DND-41 (cell line): ENCODE results near the gene TTC23.

Experiments used
- ATAC-seq: fragments of 200-7000 bp; cut with Tn5 transposase; 3 replicates; pipeline ENCODE4 v1.9.1; 2021; ENCODE audit warnings: low read depth; ENCODE audit not compliant: insufficient read depth
- DNase-seq: peaks from one replicate; pipeline ENCODE4 v3.0.0-alpha.2; 2020
- H2AFZ ChIP-seq: 2 replicates; pipeline ENCODE4 v1.6.0; 2012; ENCODE audit warnings: low read depth, low read length
- H3K27ac ChIP-seq: 2 replicates; pipeline ENCODE4 v1.5.1; 2012; ENCODE audit warnings: low read length, inconsistent platforms
- H3K27me3 ChIP-seq: fragments of 200-600 bp; sonication (generic); 2 replicates; pipeline ENCODE4 v1.6.0; 2012; ENCODE audit warnings: low read length, mild to moderate bottlenecking, inconsistent platforms; ENCODE audit not compliant: insufficient read depth, poor library complexity
- H3K36me3 ChIP-seq: 2 replicates; pipeline ENCODE4 v1.5.1; 2012; ENCODE audit warnings: low read length, inconsistent platforms; ENCODE audit not compliant: insufficient read depth
- H3K4me1 ChIP-seq: 2 replicates; pipeline ENCODE4 v1.5.1; 2012; ENCODE audit warnings: mild to moderate bottlenecking, low read length; ENCODE audit not compliant: insufficient read depth
- H3K4me2 ChIP-seq: 2 replicates; pipeline ENCODE4 v1.6.0; 2012; ENCODE audit warnings: mild to moderate bottlenecking, moderate library complexity, low read length, inconsistent platforms; ENCODE audit not compliant: insufficient read depth
- H3K4me3 ChIP-seq, 2 experiments: fragments of 200-600 bp in 1 of 2; shearing (Covaris generic) in 1 of 2; 2 replicates each; pipeline ENCODE4 v1.5.1; 2012 to 2016; ENCODE audit warnings: inconsistent platforms in 2 of 2, low read length in 2 of 2, mild to moderate bottlenecking in 2 of 2, low read depth in 1 of 2, moderate library complexity in 1 of 2
- H3K79me2 ChIP-seq: 2 replicates; pipeline ENCODE4 v1.6.0; 2012; ENCODE audit warnings: low read length, inconsistent platforms; ENCODE audit not compliant: insufficient read depth
- H3K9ac ChIP-seq: 2 replicates; pipeline ENCODE4 v1.6.0; 2012; ENCODE audit warnings: low read depth, mild to moderate bottlenecking, inconsistent platforms, low read length, moderate library complexity
- H3K9me3 ChIP-seq: 2 replicates; pipeline ENCODE4 v1.5.1; 2012; ENCODE audit warnings: low read length, moderate library complexity, mild to moderate bottlenecking, inconsistent platforms; ENCODE audit not compliant: insufficient read depth, severe bottlenecking
- H4K20me1 ChIP-seq: 2 replicates; pipeline ENCODE4 v1.6.0; 2012; ENCODE audit warnings: low read length; ENCODE audit not compliant: insufficient read depth
- CTCF ChIP-seq: IDR thresholded peaks from 2 replicates; pipeline ENCODE4 v1.5.1; 2012; ENCODE audit warnings: borderline replicate concordance, low read length, moderate library complexity, mild to moderate bottlenecking; ENCODE audit not compliant: poor library complexity, severe bottlenecking; ENCODE audit errors: extremely low read depth
- EZH2 ChIP-seq: IDR thresholded peaks from 3 replicates; pipeline ENCODE4 v1.6.1; 2012; ENCODE audit warnings: borderline replicate concordance, low read depth, mild to moderate bottlenecking, moderate library complexity, low read length, inconsistent platforms; ENCODE audit not compliant: severe bottlenecking

TTC23 gene

DNA sequence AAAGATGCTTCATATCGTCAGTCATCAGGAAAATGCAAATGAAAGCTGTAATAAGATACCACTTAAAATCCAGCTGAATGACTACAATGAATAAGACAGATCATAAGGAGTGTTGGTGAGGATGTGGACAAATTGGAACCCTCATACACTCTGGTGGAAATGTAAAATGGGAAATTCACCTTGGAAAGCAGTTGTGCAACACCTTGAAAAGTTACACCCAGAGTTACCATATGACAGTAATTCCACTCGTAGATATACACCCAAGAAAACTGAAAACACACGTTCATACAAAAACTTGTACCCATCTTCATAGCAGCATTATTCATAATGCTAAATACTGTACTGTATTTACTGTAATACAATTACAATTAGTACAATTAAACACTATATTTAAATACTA, 2.3 kb downstream of the TTC23 start:
- Histone ChIP-seq H2AFZ (0 out of 2 replicates have a peak overlapping the region, but pooled peaks have one; percentile 5), H3K9ac (no peak overlapping the region), H3K4me1 (peaks cover 35% of the 10 kb centered on the region), H3K79me2 (peaks cover 50% of the 10 kb centered on the region), H3K27ac (no peak overlapping the region), H3K36me3 (no peaks in the 10 kb centered on the region), H3K27me3 (no peaks in the 10 kb centered on the region), H3K9me3 (no peaks in the 10 kb centered on the region), H3K4me2 (peak overlapping the region; percentile 38; the same call in 1 of the 2 replicates), H4K20me1 (no peaks in the 10 kb centered on the region), H3K4me3 (no peak overlapping the region)
- DNase-seq (no peak), ATAC-seq (no peak)
- TF ChIP-seq EZH2 (no peak), CTCF (no peak)

- no peak for ATAC-seq
- H4K20me1 ChIP-seq: no peaks in the 10 kb centered on the region
- TF ChIP-seq CTCF (no peak), EZH2 (no peak)
- H3K4me1 ChIP-seq: peaks cover 21% of the 10 kb centered on the region
- no peak overlapping the region for H3K4me3 ChIP-seq
- H3K9ac ChIP-seq: no peak overlapping the region
- no peak for DNase-seq
- H3K4me2 ChIP-seq: no peak overlapping the region
- no peak overlapping the region for H3K27ac ChIP-seq
- H3K79me2 ChIP-seq: peaks cover 28% of the 10 kb centered on the region
- H3K27me3 ChIP-seq: no peaks in the 10 kb centered on the region
- H2AFZ ChIP-seq: no peak overlapping the region
- H3K36me3 ChIP-seq: peaks cover 3% of the 10 kb centered on the region; the same call in 1 of the 2 replicates
- no peaks in the 10 kb centered on the region for H3K9me3 ChIP-seq
Measured at GRCh38 chr15:99244306-99244705, 5.1 kb downstream of the TTC23 start.

DNA sequence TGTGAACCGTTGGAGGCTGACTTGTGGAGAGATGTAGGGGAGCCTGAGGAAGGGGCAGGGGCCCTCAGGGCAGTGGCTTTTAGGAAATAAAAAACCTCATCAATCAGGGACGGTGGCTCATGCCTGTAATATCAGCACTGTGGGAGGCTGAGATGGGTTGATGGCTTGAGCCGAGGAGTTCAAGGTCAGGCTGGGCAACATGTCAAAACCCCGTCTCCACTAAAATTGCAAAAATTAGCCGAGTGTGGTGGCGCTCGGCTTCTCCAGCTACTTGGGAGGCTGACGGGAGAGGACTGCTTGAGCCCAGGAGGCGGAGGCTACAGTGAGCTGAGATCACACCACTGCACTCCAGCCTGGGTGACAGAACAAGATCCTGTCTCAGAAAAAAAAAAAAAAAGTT, 7.6 kb downstream of the TTC23 start:
- H3K79me2 ChIP-seq: peaks cover 7% of the 10 kb centered on the region; the same call in 1 of the 2 replicates
- no peaks in the 10 kb centered on the region for H4K20me1 ChIP-seq
- peaks cover under 1% of the 10 kb centered on the region; the same call in 1 of the 2 replicates for H3K4me1 ChIP-seq
- H3K36me3 ChIP-seq: peaks cover 7% of the 10 kb centered on the region; the same call in 1 of the 2 replicates
- no peak overlapping the region for H2AFZ ChIP-seq
- H3K9ac ChIP-seq: no peak overlapping the region
- TF ChIP-seq EZH2 (no peak), CTCF (no peak)
- ATAC-seq (no peak), DNase-seq (no peak)
- no peaks in the 10 kb centered on the region for H3K27me3 ChIP-seq
- H3K4me2 ChIP-seq: no peak overlapping the region
- H3K4me3 ChIP-seq: no peak overlapping the region
- H3K27ac ChIP-seq: no peak overlapping the region
- no peaks in the 10 kb centered on the region for H3K9me3 ChIP-seq
